MCF 10A (cell line): ENCODE results near the gene OLA1. TPM values are rescaled to one million over a fixed set of nuclear protein-coding genes. Genes with fewer than 3 reads are reported as not detected.

Source experiments
- BruUV-seq: library from RNA; stranded (reverse); fragments of 400-500 nt; replicated peaks from 2 replicates; lab custom pipeline; 2021; lab: Mats Ljungman, UMichigan
- CTCF ChIA-PET: fragments of 300-600 bp; sonication (Branson Sonifier 250); formaldehyde crosslinking; extraction: SDS; loops from one replicate; lab custom pipeline; 2021; ENCODE audit warnings: antibody characterized with exemption, inconsistent platforms; lab: Yijun Ruan, JAX
- POLR2A ChIA-PET: fragments of 300-600, 350-650 bp; sonication (Branson Sonifier 250); formaldehyde crosslinking; extraction: SDS; loops from one replicate; lab custom pipeline; 2020; ENCODE audit warnings: antibody characterized with exemption, inconsistent platforms; lab: Yijun Ruan, JAX
- DNase-seq: peaks from one replicate; pipeline ENCODE4 v3.0.0-alpha.2; 2018; ENCODE audit not compliant: unreplicated experiment
- H3K27ac Mint-ChIP-seq: one replicate; pipeline ENCODE4 v1.8.0; 2022; ENCODE audit warnings: mild to moderate bottlenecking, low read depth, mixed read lengths; ENCODE audit not compliant: unreplicated experiment
- H3K27me3 Mint-ChIP-seq: one replicate; pipeline ENCODE4 v1.8.0; 2022; ENCODE audit warnings: mixed read lengths; ENCODE audit not compliant: insufficient read depth, unreplicated experiment
- H3K36me3 Mint-ChIP-seq: one replicate; pipeline ENCODE4 v1.8.0; 2022; ENCODE audit warnings: mild to moderate bottlenecking, moderate library complexity, mixed read lengths; ENCODE audit not compliant: insufficient read depth, unreplicated experiment
- H3K4me1 Mint-ChIP-seq: one replicate; pipeline ENCODE4 v1.8.0; 2022; ENCODE audit warnings: mixed read lengths; ENCODE audit not compliant: insufficient read depth, unreplicated experiment
- H3K4me3 Mint-ChIP-seq: one replicate; pipeline ENCODE4 v1.8.0; 2022; ENCODE audit warnings: mild to moderate bottlenecking, moderate library complexity, mixed read lengths; ENCODE audit not compliant: unreplicated experiment
- H3K9me3 Mint-ChIP-seq: one replicate; pipeline ENCODE4 v1.8.0; 2022; ENCODE audit warnings: mixed read lengths; ENCODE audit not compliant: unreplicated experiment
- intact Hi-C: fragments of 100-400 bp; cut with micrococcal nuclease; formaldehyde crosslinking; loops from 2 replicates; pipeline ENCODE4 v1.14.1; 2022
- total RNA-seq: library from RNA; stranded (reverse); gene quantifications from 2 replicates; pipeline ENCODE4 v1.2.3, GENCODE V29; 2022
- TF ChIP-seq, protein P1 (sequence below): fragments of 200-600 bp; IDR thresholded peaks from one replicate; pipeline ENCODE4 v1.8.0; 2022; ENCODE audit warnings: antibody characterized with exemption, mild to moderate bottlenecking; ENCODE audit not compliant: unreplicated experiment

Gene OLA1
- total RNA-seq, 1 experiment from 2014 or later = 224 TPM

DNA sequence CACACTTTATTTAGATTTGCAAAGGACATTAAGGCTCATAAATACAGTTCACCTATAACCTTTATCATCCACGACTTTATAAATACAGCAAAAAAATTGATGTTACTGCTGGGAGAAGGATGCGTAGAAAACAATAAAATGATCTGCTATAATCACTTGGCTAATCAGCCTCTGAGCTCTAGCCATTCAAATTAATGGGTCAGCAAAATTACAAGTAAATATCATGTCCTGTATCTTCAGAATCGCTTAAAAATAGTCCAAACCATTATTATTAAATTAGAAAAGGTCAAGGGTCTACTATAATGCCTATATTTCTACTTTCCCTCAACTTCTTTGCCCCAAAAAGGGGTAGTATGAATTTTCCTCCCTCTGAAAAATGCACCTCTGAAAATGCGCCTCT lies 40.3 kb downstream of the OLA1 start:
- Mint-ChIP-seq H3K9me3 (no peaks in the 10 kb centered on the region), H3K4me1 (peaks cover 6% of the 10 kb centered on the region), H3K27me3 (no peaks in the 10 kb centered on the region), H3K36me3 (peaks cover 12% of the 10 kb centered on the region), H3K27ac (no peak overlapping the region), H3K4me3 (no peak overlapping the region)
- ChIA-PET CTCF (interaction anchor here (0.6 to 0.7 kb wide), 2 partner anchors 19 to 108 kb away, joined by 3 read pairs; no protein-coding TSS in a partner anchor), POLR2A (interaction anchor here (0.8 to 1.1 kb wide), 2 partner anchors 24 to 53 kb away, joined by 3 to 4 read pairs; no protein-coding TSS in a partner anchor)
- no peak for DNase-seq
- BruUV-seq = no TSS peak
- TF ChIP-seq, protein P1, sequence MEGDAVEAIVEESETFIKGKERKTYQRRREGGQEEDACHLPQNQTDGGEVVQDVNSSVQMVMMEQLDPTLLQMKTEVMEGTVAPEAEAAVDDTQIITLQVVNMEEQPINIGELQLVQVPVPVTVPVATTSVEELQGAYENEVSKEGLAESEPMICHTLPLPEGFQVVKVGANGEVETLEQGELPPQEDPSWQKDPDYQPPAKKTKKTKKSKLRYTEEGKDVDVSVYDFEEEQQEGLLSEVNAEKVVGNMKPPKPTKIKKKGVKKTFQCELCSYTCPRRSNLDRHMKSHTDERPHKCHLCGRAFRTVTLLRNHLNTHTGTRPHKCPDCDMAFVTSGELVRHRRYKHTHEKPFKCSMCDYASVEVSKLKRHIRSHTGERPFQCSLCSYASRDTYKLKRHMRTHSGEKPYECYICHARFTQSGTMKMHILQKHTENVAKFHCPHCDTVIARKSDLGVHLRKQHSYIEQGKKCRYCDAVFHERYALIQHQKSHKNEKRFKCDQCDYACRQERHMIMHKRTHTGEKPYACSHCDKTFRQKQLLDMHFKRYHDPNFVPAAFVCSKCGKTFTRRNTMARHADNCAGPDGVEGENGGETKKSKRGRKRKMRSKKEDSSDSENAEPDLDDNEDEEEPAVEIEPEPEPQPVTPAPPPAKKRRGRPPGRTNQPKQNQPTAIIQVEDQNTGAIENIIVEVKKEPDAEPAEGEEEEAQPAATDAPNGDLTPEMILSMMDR = no peak
- intact Hi-C loops = no loop called here

DNA sequence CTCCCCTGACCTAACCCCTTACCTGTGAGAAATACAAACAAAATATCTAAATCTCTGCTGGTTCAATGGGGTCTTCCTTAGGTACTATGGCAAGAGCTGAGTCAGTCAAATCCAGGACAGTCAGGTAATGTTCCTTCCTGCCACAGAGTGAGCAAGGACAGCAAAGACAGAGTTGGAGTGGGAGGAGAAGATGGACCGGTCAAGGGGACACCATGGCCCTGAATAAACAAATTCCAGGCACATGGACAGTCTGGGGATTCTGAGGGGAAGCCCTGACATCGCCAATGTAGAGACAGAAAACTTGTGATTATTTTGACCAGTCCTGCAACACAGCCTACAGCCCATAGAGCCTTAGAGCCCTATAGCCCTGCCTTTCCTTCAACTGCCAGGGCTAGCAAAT lies 42.8 kb downstream of the OLA1 start:
- Mint-ChIP-seq H3K27ac (no peak overlapping the region), H3K4me1 (peaks cover 6% of the 10 kb centered on the region), H3K4me3 (no peak overlapping the region), H3K36me3 (peaks cover 19% of the 10 kb centered on the region), H3K27me3 (no peaks in the 10 kb centered on the region), H3K9me3 (no peaks in the 10 kb centered on the region)
- BruUV-seq = no TSS peak
- ChIA-PET CTCF (interaction anchor here (1.1 kb wide), 1 partner anchor 48 kb away, joined by 3 read pairs; no protein-coding TSS in a partner anchor), POLR2A (interaction anchor here (2.0 kb wide), 1 partner anchor 43 kb away, joined by 9 read pairs; the partner anchor contains the start of gene OLA1)
- DNase-seq = no peak
- TF ChIP-seq, protein P1 = no peak
- intact Hi-C loops = no loop called here

DNA sequence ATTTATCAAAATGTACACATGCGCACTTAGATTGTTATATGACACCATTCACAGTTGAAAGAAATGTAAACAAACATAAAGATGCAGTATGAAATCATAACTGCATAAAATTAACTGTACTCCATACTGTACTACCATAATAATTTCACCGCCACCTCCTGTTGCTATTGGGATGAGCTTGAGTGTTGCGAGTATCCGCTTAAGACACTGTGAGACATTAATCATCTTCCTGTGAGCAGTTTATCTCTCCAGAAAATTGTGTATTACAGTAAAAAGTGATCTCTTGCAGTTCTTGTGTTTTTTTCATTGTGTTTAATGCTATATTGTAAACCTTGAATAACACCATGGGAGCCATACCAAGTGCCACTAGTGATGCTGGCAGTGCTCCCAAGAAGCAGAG lies 46.1 kb downstream of the OLA1 start:
- CTCF ChIA-PET = interaction anchor here (0.7 kb wide), 1 partner anchor 41 kb away, joined by 3 read pairs; no protein-coding TSS in a partner anchor
- BruUV-seq = no TSS peak
- TF ChIP-seq, protein P1 = no peak

DNA sequence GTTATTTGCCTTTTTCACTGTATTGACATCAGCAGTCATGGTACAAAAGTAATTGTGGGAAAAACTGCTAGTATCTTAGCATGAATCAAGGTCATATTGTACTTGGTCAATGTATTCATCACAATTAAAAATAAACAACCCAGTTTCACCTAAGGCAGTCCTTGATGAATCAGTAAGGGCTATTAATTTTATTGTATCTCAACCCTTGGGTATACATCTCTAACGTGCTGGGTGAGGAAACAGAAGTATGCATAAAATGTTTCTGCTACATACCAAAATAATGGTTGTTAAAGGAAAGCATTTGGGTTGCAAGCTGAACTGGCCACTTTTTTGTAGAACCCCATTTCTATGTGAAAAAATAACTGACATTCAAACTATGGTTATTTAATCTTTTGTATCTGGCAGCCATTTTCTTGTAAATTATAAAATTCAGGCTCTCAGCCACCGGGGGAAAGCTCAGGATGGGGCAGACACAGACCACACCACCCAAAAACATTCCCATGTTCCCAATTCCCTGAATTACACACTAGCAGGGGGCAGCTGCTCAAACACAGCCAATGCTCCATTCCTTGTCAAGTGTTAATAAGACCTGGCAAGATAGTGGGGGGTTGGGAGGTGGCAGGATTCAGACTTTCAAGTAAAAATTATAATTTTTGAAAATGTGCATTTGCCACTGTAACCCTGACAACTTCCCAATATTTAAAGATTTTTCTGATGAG lies 49.3 kb downstream of the OLA1 start:
- H3K27me3 Mint-ChIP-seq = no peaks in the 10 kb centered on the region
- POLR2A ChIA-PET = interaction anchor here (0.6 to 1.1 kb wide), 2 partner anchors 28 to 138 kb away, joined by 3 to 4 read pairs; no protein-coding TSS in a partner anchor
- peaks cover 4% of the 10 kb centered on the region for H3K9me3 Mint-ChIP-seq
- peaks cover 19% of the 10 kb centered on the region for H3K36me3 Mint-ChIP-seq
- CTCF ChIA-PET = interaction anchor here (0.6 kb wide), 1 partner anchor 142 kb away, joined by 3 read pairs; no protein-coding TSS in a partner anchor
- no TSS peak for BruUV-seq
- TF ChIP-seq, protein P1 = no peak
- H3K4me1 Mint-ChIP-seq = no peaks in the 10 kb centered on the region
- DNase-seq = no peak
- intact Hi-C loops = no loop called here
- H3K27ac Mint-ChIP-seq = no peak overlapping the region
- no peak overlapping the region for H3K4me3 Mint-ChIP-seq

More for the DNA sequence above, 46.1 kb downstream of the OLA1 start:
- Mint-ChIP-seq H3K4me1 (no peaks in the 10 kb centered on the region), H3K27ac (no peak overlapping the region), H3K27me3 (no peaks in the 10 kb centered on the region), H3K9me3 (no peaks in the 10 kb centered on the region), H3K4me3 (no peak overlapping the region), H3K36me3 (peaks cover 19% of the 10 kb centered on the region)
- DNase-seq = no peak
- intact Hi-C loops = no loop called here
- POLR2A ChIA-PET = no interaction called here
